Measurements from ENCODE around the gene RPH3AL.
"Not testable (repeated sequence)": the region's sequence is repeated elsewhere in the genome, so short reads cannot be mapped to it uniquely, and the experiment has no call there.

The RPH3AL gene

GRCh38 chr17:226108-227077 lies 126.2 kb downstream of the RPH3AL start:
- no peak for DNase-seq (ENCODE audit: low read depth in 2 of 2)

GRCh38 chr17:225551-225950 lies 127.1 kb downstream of the RPH3AL start:
- DNase-seq (ENCODE audit: low read depth in 2 of 2) = no peak

DNA sequence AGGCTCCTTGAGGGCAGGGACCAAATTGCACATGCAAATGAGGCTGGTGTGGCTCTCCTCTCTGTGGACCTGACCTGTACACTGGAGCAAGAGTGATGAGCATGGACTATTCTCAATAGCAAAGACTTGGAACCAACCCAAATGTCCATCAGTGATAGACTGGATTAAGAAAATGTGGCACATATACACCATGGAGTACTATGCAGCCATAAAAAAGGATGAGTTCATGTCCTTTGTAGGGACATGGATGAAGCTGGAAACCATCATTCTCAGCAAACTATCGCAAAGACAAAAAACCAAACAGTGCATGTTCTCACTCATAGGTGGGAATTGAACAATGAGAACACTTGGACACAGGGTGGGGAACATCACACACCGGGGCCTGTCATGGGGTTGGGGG lies 128.0 kb downstream of the RPH3AL start:
- DNase-seq (ENCODE audit: low read depth in 2 of 2) = not testable (repeated sequence)

DNA sequence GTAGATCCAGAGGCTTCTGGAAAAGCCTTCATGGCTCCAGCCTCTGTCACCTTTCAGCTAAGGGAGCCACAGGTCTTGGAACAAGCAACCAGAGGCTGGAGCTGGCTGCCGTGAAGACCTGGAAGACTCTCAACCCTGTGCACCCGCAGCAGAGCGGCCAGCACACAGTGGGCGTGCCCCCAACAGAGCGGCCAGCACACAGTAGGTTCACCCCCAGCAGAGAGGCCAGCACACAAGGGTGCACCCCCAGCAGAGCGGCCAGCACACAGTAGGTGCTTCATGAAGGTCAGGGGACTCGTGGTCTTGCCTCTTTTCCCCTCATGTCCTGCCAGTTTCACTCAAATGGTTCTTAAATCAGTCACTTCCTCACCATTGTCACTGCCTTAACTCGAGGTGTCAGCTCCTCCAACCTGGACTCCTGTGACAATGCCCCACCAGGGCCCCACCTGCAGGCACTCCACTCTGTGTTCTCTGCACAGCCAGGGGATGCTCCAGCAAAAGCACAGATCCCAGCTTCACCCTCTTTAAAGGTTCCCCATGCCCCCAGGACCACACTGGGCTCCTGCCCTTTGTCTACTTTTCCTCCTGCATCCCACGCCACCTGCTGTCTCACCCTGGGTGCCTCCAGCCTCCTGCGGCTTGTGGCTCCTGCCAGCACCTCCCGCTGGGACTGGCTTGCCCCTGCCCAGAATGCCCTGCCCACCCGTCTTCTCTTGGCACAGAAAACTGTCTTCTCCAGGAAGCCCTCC lies 128.7 kb downstream of the RPH3AL start:
- no peak for DNase-seq (ENCODE audit: low read depth in 2 of 2)

- no peak for DNase-seq (ENCODE audit: low read depth in 2 of 2)
Observed at GRCh38 chr17:222172-222571, 130.4 kb downstream of the RPH3AL start.

DNA sequence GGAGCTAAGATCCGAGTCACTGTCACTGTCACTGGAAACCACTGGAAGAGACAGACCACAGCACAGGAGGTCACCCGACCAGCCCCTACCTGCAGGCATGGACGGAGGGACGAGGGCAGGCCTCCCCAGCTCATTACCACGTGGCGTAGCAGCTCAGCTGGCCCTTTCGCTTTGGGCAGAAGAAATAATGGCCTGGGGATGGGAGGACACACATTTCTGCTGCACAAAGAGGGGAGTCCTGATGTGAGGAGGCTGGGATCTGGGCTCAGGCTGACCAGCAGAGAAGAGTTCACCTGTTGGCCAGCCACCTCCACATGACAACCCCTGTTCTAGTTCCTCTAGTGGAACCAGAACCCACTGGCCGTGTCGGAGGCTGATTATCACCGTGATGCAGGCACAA lies 132.9 kb downstream of the RPH3AL start:
- DNase-seq (ENCODE audit: low read depth in 2 of 2) = no peak

GRCh38 chr17:218432-219110 lies 134.0 kb downstream of the RPH3AL start:
- no peak for DNase-seq (ENCODE audit: low read depth in 2 of 2)

DNA sequence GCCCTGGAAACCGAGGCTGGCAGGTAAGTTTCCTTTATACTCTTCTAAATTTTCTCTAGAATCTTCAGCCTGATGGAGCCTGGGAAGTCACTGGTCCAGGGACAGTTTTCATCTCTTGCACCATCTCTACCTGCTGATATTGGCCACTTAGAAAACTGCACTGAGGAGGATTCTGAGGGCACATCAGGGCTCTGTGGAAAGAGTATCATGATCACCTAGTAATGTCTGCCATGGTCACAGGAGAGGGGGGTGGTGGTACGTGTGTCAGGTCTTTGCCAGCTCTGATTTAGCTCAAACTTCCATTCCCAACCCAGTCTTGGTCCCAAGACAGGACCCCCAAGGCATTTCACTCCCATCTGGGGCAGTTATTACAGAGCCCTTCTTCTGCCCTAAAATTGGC lies 136.0 kb downstream of the RPH3AL start:
- DNase-seq (ENCODE audit: low read depth in 2 of 2) = no peak

- DNase-seq (ENCODE audit: low read depth in 2 of 2) = not testable (repeated sequence)
Observed at GRCh38 chr17:215563-216478, 136.8 kb downstream of the RPH3AL start.

GRCh38 chr17:214881-215331 lies 137.7 kb downstream of the RPH3AL start:
- no peak for DNase-seq (ENCODE audit: low read depth in 2 of 2)

DNA sequence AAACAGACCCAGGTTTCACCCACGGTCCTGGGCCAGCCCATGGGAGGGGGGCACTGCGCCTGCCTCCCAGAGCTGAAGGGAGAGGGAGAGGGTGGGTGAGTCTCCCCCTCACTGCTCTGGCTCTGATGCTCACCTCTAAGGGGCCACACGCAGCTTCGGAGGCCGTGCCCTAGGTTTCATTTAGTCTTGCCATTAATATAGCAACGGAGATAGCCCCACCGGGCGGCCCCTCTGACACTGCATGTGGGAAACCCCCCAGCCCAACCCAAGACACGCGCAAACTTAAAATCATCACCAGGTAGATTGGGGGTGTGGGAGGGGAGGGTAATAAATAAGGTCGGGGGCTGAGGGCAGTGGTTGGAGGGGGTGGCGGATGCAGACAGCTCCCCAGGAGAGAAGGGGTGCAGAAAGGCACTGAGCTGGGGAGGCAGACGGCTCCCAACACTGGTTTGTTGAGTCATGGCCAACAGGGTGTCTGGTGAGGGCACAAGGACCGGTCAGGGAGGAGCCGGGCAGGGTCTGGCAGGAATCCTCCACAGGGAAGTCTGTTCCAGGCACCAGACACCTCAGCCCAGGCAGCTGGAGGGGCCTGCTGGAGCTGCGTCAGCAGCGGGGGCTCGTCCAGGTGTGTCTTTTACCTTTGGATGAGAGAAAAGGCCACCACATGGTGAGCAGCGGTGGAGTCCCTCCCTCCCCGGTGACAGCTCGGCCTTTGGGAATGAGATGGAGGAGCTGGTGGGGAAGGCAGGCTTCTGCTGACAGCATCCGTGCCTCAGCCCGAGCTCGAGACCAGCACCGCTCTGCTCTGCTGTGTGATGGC lies 139.1 kb downstream of the RPH3AL start:
- no peak for DNase-seq (ENCODE audit: low read depth in 2 of 2)

GRCh38 chr17:210402-210801 lies 142.2 kb downstream of the RPH3AL start:
- DNase-seq (ENCODE audit: low read depth in 2 of 2) = no peak

DNA sequence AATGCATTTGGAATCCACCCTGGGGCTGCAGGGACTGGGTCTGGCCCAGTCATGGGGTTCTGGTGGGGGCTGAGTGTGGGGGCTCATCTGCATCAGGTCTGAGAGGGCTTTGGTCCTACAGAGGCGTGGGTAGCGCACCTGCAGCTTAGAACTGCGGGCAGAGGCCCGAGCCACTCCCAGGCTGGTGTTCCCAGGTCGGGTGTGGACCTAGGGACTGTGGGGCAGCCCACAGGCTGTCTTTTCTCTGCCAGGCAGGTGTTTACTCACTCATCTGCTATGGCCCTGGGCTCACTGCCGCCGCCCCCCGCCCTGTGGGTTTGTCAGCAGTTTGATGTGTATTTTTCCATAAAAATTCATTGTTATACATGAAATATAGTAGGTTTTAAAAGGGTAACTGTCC lies 144.2 kb downstream of the RPH3AL start:
- DNase-seq (ENCODE audit: low read depth in 2 of 2) = no peak

DNA sequence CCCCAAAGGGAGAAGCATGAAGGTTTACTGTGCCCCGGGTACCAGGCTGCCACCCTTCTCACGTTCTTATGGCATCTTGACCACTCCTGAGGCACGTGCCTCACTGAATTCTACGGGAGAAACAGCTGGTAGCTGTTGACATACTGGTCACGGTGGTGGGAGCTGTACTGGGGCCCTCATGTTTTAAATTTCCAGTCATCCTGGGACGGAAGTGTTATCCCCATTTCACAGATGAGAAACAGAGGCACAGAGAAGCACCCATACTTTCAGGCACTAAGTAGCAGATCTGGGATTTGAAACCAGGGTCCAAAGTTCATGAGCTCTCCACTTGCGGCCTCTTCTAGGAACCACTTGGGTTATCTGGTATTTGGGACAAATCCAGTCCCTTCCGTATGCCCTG lies 144.8 kb downstream of the RPH3AL start:
- no peak for DNase-seq (ENCODE audit: low read depth in 2 of 2)

- DNase-seq (ENCODE audit: low read depth in 2 of 2) = no peak
Observed at GRCh38 chr17:206941-207560, 145.6 kb downstream of the RPH3AL start.

DNA sequence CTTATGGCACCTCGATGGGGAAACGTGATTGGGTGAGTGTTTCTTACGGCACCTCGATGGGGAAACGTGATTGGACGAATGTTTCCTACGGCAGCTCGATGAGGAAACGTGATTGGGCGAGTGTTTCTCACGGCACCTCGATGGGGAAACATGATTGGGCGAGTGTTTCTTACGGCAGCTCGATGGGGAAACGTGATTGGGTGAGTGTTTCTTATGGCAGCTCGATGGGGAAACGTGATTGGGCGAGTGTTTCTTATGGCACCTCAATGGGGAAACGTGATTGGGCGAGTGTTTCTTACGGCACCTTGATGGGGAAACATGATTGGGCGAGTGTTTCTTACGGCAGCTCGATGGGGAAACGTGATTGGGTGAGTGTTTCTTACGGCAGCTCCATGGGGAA lies 146.1 kb downstream of the RPH3AL start:
- DNase-seq (ENCODE audit: low read depth in 2 of 2) = not testable (repeated sequence)

DNA sequence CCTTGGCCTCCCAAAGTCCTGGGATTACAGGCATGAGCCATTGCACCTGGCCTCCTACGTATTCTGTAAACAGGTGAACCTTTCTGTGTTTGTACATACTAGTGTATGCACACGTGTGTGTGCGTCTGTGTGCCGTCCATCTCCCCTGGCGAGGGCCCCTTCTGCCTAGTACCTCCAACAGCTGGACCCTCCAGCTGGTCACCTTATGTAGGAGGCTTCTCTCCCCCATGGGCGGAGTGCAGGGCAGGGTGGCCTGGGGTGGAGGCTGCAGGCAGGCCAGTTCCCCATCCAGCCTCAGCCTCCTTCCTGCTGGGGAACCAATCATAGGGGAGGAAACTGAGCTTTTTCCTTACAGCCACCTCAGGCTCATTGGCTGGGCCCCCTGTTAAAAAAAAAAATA lies 146.8 kb downstream of the RPH3AL start:
- no peak for DNase-seq (ENCODE audit: low read depth in 2 of 2)

GRCh38 chr17:205148-205669 lies 147.4 kb downstream of the RPH3AL start:
- no peak for DNase-seq (ENCODE audit: low read depth in 2 of 2)

- no peak for DNase-seq (ENCODE audit: low read depth in 2 of 2)
Observed at GRCh38 chr17:204427-205147, 148.0 kb downstream of the RPH3AL start.

All from stimulated activated CD4-positive, alpha-beta T cell treated with anti-CD3 and anti-CD28 coated beads, Interleukin-4, amount 100 ng/mL, for 48 hours (primary cell).